GM18511 (cell line): ENCODE data around the gene HSD17B14.
"Not testable (repeated sequence)": the region's sequence is repeated elsewhere in the genome, so short reads cannot be mapped to it uniquely, and the experiment has no call there.

ENCODE experiments used
- ATAC-seq: cut with Tn5 transposase; IDR thresholded peaks from one replicate; pipeline ENCODE4 v1.9.1; 2021; ENCODE audit warnings: mild to moderate bottlenecking, moderate library complexity; ENCODE audit not compliant: unreplicated experiment

Gene HSD17B14

GRCh38 chr19:48768171-48768753 is 68.0 kb downstream of the HSD17B14 start:
- not testable (repeated sequence) for ATAC-seq

- not testable (repeated sequence) for ATAC-seq
These were observed 70.5 kb downstream of the HSD17B14 start for GRCh38 chr19:48765816-48766215.
